GM12878 (cell line): ENCODE results near the gene ATP7A. TPM values are rescaled to one million over a fixed set of nuclear protein-coding genes. Genes with fewer than 3 reads are reported as not detected.

ENCODE experiments used
- ATAC-seq: fragments of 200-7000 bp; cut with Tn5 transposase; 3 replicates; pipeline ENCODE4 v1.9.1; 2020; ENCODE audit warnings: mild to moderate bottlenecking, moderate library complexity
- BruUV-seq: library from RNA; stranded (reverse); fragments of 400-500 nt; replicated peaks from 2 replicates; lab custom pipeline; 2021; lab: Mats Ljungman, UMichigan
- CTCF ChIA-PET: fragments of 300-600 bp; sonication (Branson Sonifier 250); formaldehyde crosslinking; extraction: SDS; loops from one replicate; lab custom pipeline; 2021; ENCODE audit warnings: inconsistent platforms; lab: Yijun Ruan, JAX
- POLR2A ChIA-PET: fragments of 350-600 bp; formaldehyde crosslinking; extraction: SDS; loops from one replicate; lab custom pipeline; 2021; ENCODE audit warnings: inconsistent platforms; lab: Charles Lee
- RAD21 ChIA-PET: fragments of 300-600 bp; sonication (Branson Sonifier 250); formaldehyde crosslinking; loops from one replicate; lab custom pipeline; 2023; ENCODE audit warnings: antibody characterized with exemption; ENCODE audit not compliant: unreplicated experiment; lab: Charles Lee
- SMC1A ChIA-PET: fragments of 300-600 bp; sonication (Branson Sonifier 250); formaldehyde crosslinking; loops from one replicate; lab custom pipeline; 2023; ENCODE audit not compliant: unreplicated experiment, uncharacterized antibody; lab: Charles Lee
- DNase-seq: peaks from one replicate; pipeline ENCODE4 v3.0.0-alpha.2; 2011; ENCODE audit warnings: low read depth, low spot score
- FAIRE-seq: peaks from 3 replicates; lab custom pipeline; 2011; peaks lifted over from hg19 to GRCh38; lab: Jason Lieb, UNC
- H2AFZ ChIP-seq: 2 replicates; pipeline ENCODE4 v1.6.0; 2011; ENCODE audit warnings: low read depth, low read length, control low read depth; ENCODE audit not compliant: control insufficient read depth
- H3K27ac ChIP-seq: 2 replicates; pipeline ENCODE4 v1.5.1; 2011; ENCODE audit warnings: control low read depth; ENCODE audit not compliant: control insufficient read depth, insufficient read depth
- H3K27me3 ChIP-seq, 2 experiments: replicated peaks in 1 of 2; 2 replicates each; pipeline versions ENCODE4 v1.6.0 to v1.6.1; 2011; ENCODE audit warnings: low read length in 1 of 2; ENCODE audit not compliant: control insufficient read depth in 2 of 2, insufficient read depth in 2 of 2
- H3K36me3 ChIP-seq, 2 experiments: 2 replicates each; pipeline ENCODE4 v1.5.1; 2011; ENCODE audit warnings: low read length in 1 of 2; ENCODE audit not compliant: control insufficient read depth in 2 of 2, insufficient read depth in 2 of 2
- H3K4me1 ChIP-seq: 2 replicates; pipeline ENCODE4 v1.6.1; 2011; ENCODE audit warnings: mild to moderate bottlenecking, low read length, moderate library complexity, mixed read lengths; ENCODE audit not compliant: control insufficient read depth, insufficient read depth
- H3K4me2 ChIP-seq: 2 replicates; pipeline ENCODE4 v1.6.0; 2011; ENCODE audit warnings: control low read depth; ENCODE audit not compliant: control insufficient read depth, insufficient read depth
- H3K4me3 ChIP-seq: fragments of 200-600 bp; sonication (generic); 2 replicates; pipeline ENCODE4 v1.5.1; 2016
- H3K79me2 ChIP-seq: 2 replicates; pipeline ENCODE4 v1.6.0; 2011; ENCODE audit warnings: low read length; ENCODE audit not compliant: control insufficient read depth, insufficient read depth
- H3K9ac ChIP-seq: 2 replicates; pipeline ENCODE4 v1.8.0; 2011; ENCODE audit warnings: low read length, control low read depth, mixed read lengths; ENCODE audit not compliant: control insufficient read depth, insufficient read depth
- H3K9me3 ChIP-seq: replicated peaks from 3 replicates; pipeline ENCODE4 v1.5.1; 2011; ENCODE audit warnings: mild to moderate bottlenecking, low read length; ENCODE audit not compliant: control insufficient read depth, insufficient read depth
- H4K20me1 ChIP-seq: 2 replicates; pipeline ENCODE4 v1.6.0; 2011; ENCODE audit not compliant: control insufficient read depth, insufficient read depth
- BCL11A ChIP-seq: IDR thresholded peaks from 2 replicates; pipeline ENCODE4 v1.6.1; 2011; ENCODE audit warnings: low read depth, low read length
- CHD4 ChIP-seq: fragments of 200-600 bp; sonication (generic); IDR thresholded peaks from 2 replicates; pipeline ENCODE4 v1.6.1; 2016; ENCODE audit warnings: mild to moderate bottlenecking
- CREB1 ChIP-seq: IDR thresholded peaks from 2 replicates; pipeline ENCODE4 v1.6.1; 2012; ENCODE audit warnings: low read depth, mild to moderate bottlenecking, inconsistent platforms
- CREM ChIP-seq: IDR thresholded peaks from 2 replicates; pipeline ENCODE4 v1.6.1; 2014; ENCODE audit warnings: antibody characterized with exemption, low read depth
- EGR1 ChIP-seq, 2 experiments: IDR thresholded peaks; 1 replicate in 1 of 2; 2 replicates in 1 of 2; pipeline ENCODE4 v1.6.1; 2011 to 2012; ENCODE audit warnings: low read depth in 2 of 2, low read length in 2 of 2, borderline replicate concordance in 1 of 2, mild to moderate bottlenecking in 1 of 2, moderate library complexity in 1 of 2
- HDAC6 ChIP-seq: fragments of 200-600 bp; sonication (generic); IDR thresholded peaks from one replicate; pipeline ENCODE4 v1.8.0; 2017; ENCODE audit warnings: antibody characterized with exemption; ENCODE audit not compliant: unreplicated experiment
- MXI1 ChIP-seq: fragments of 150-350 bp; IDR thresholded peaks from 2 replicates; pipeline ENCODE4 v1.6.1; 2011; ENCODE audit warnings: low read depth, mild to moderate bottlenecking, inconsistent platforms, low read length, improper control_type of control experiment
- PAX8 ChIP-seq: fragments of 450-650 bp; IDR thresholded peaks from 2 replicates; pipeline ENCODE4 v1.6.1; 2017; ENCODE audit warnings: mild to moderate bottlenecking, moderate library complexity
- RAD51 ChIP-seq: fragments of 450-650 bp; IDR thresholded peaks from 2 replicates; pipeline ENCODE4 v1.6.1; 2016; ENCODE audit warnings: moderate library complexity, mild to moderate bottlenecking, inconsistent platforms
- SUZ12 ChIP-seq: fragments of 200-600 bp; sonication (generic); IDR thresholded peaks from one replicate; pipeline ENCODE4 v1.6.1; 2018; ENCODE audit warnings: antibody characterized with exemption, mild to moderate bottlenecking; ENCODE audit not compliant: unreplicated experiment
- TCF7 ChIP-seq: IDR thresholded peaks from 2 replicates; pipeline ENCODE4 v1.6.1; 2014; ENCODE audit warnings: antibody characterized with exemption, borderline replicate concordance
- YBX1 ChIP-seq: fragments of 450-650 bp; IDR thresholded peaks from 2 replicates; pipeline ENCODE4 v1.6.1; 2016; ENCODE audit warnings: antibody characterized with exemption
- ZNF622 ChIP-seq: fragments of 450-650 bp; IDR thresholded peaks from 2 replicates; pipeline ENCODE4 v1.6.1; 2017; ENCODE audit warnings: mild to moderate bottlenecking, inconsistent platforms
- ZZZ3 ChIP-seq: IDR thresholded peaks from 2 replicates; pipeline ENCODE4 v1.6.1; 2011; ENCODE audit warnings: low read depth; ENCODE audit not compliant: control insufficient read depth, insufficient read length
- WGBS: methylation state at CpG from one replicate; pipeline ENCODE4 v1.1.6; 2016; ENCODE audit warnings: low lambda C conversion rate; ENCODE audit not compliant: insufficient replicate concordance, insufficient coverage; ENCODE audit errors: missing lambda C conversion rate; 5-methylcytosine and 5-hydroxymethylcytosine counted together
- in situ Hi-C: fragments of 300-500 bp; cut with MboI; formaldehyde crosslinking; loops from 9 replicates; pipeline ENCODE4 v1.14.3; 2018; ENCODE audit warnings: mixed read lengths
- intact Hi-C: fragments of 100-400 bp; cut with micrococcal nuclease; formaldehyde crosslinking; loops from one replicate; pipeline ENCODE4 v1.14.2; 2022; ENCODE audit not compliant: unreplicated experiment
- polyA plus RNA-seq, 11 experiments: library from polyadenylated mRNA; depleted of rRNA in 4 of 11; unstranded in 6 of 11; stranded (reverse) in 5 of 11; fragments of >200 nt; fragmentation: Nextera tagmentation in 4 of 11; fragmentation: Illumina TruSeq in 1 of 11; extraction: Ambion mirVana in 4 of 11; extraction: Trizol in 1 of 11; gene quantifications; 1 replicate in 1 of 11; 2 replicates in 10 of 11; pipeline versions ENCODE4 v1.2.1 to v1.2.3, GENCODE V29; 2011 to 2016; ENCODE audit warnings: inconsistent platforms in 2 of 11, missing spikeins in 2 of 11, low read depth in 1 of 11
- total RNA-seq, 4 experiments: library from RNA; depleted of rRNA in 3 of 4; stranded (reverse); fragments of >200 nt in 3 of 4; fragmentation: Illumina TruSeq in 1 of 4; extraction: Trizol in 1 of 4; gene quantifications; 2 replicates each; pipeline versions ENCODE4 v1.2.1 to v1.2.3, GENCODE V29; 2013 to 2021
- TF ChIP-seq, protein P1 (sequence below): fragments of 450-650 bp; IDR thresholded peaks from 2 replicates; pipeline ENCODE4 v1.6.1; 2017; ENCODE audit warnings: low read depth, mild to moderate bottlenecking, moderate library complexity
- TF ChIP-seq, protein P2 (sequence below): fragments of 450-650 bp; IDR thresholded peaks from 2 replicates; pipeline ENCODE4 v1.6.1; 2017; ENCODE audit warnings: mild to moderate bottlenecking, low read depth, inconsistent platforms; ENCODE audit not compliant: poor library complexity, severe bottlenecking
- TF ChIP-seq, protein P3 (sequence below): IDR thresholded peaks from 2 replicates; pipeline ENCODE4 v1.6.1; 2011; ENCODE audit warnings: borderline replicate concordance, low read depth, mild to moderate bottlenecking, moderate library complexity, mixed read lengths, low read length; ENCODE audit not compliant: insufficient read depth; ENCODE audit errors: extremely low read length

Gene ATP7A
- total and polyA plus RNA-seq, 10 of the 15 experiments (the other 5 are each of a cell fraction or from before 2014, with no cell fraction given): 2.5 to 12.0 (median 7.6) TPM

DNA sequence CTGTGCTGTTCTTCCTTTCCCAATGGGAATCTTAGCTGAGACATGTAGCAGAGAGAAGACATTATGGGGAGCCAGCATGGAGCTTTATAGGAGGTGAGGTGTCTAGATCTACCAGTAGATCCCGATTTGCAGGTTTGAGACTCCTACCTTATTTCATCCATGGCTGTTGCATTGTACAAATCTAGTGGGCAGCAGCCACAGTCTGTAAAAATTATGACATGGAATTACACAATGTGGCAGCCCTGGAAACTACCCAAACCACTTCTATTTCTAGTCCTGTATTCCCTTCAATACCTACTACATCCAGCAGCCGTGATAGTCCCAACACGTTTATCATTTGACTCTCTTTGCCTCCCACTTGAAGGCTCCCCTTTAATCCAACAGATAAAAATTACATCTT is 8.1 kb downstream of the ATP7A start:
- no peak for DNase-seq
- Histone ChIP-seq H3K4me2 (no peak overlapping the region), H3K9ac (no peak overlapping the region), H4K20me1 (no peaks in the 10 kb centered on the region)
- no peak for TF ChIP-seq BCL11A
- TF ChIP-seq, protein P1, sequence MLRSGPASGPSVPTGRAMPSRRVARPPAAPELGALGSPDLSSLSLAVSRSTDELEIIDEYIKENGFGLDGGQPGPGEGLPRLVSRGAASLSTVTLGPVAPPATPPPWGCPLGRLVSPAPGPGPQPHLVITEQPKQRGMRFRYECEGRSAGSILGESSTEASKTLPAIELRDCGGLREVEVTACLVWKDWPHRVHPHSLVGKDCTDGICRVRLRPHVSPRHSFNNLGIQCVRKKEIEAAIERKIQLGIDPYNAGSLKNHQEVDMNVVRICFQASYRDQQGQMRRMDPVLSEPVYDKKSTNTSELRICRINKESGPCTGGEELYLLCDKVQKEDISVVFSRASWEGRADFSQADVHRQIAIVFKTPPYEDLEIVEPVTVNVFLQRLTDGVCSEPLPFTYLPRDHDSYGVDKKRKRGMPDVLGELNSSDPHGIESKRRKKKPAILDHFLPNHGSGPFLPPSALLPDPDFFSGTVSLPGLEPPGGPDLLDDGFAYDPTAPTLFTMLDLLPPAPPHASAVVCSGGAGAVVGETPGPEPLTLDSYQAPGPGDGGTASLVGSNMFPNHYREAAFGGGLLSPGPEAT: no peak
- TF ChIP-seq PAX8: no peak
- TF ChIP-seq HDAC6: no peak
- TF ChIP-seq SUZ12: no peak
- no peak for TF ChIP-seq CREB1
- no peak for TF ChIP-seq CREM
- TF ChIP-seq EGR1 (IDR thresholded peaks at IDR 0.05; ENCODE audit: borderline replicate concordance in 1 of 2, low read depth in 2 of 2, low read length in 2 of 2): no peak
- no peak for TF ChIP-seq RAD51
- TF ChIP-seq, protein P2, sequence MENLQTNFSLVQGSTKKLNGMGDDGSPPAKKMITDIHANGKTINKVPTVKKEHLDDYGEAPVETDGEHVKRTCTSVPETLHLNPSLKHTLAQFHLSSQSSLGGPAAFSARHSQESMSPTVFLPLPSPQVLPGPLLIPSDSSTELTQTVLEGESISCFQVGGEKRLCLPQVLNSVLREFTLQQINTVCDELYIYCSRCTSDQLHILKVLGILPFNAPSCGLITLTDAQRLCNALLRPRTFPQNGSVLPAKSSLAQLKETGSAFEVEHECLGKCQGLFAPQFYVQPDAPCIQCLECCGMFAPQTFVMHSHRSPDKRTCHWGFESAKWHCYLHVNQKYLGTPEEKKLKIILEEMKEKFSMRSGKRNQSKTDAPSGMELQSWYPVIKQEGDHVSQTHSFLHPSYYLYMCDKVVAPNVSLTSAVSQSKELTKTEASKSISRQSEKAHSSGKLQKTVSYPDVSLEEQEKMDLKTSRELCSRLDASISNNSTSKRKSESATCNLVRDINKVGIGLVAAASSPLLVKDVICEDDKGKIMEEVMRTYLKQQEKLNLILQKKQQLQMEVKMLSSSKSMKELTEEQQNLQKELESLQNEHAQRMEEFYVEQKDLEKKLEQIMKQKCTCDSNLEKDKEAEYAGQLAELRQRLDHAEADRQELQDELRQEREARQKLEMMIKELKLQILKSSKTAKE: no peak
- TF ChIP-seq ZNF622: no peak
- no peak for TF ChIP-seq YBX1
- no peak for TF ChIP-seq CHD4
- TF ChIP-seq, protein P3, sequence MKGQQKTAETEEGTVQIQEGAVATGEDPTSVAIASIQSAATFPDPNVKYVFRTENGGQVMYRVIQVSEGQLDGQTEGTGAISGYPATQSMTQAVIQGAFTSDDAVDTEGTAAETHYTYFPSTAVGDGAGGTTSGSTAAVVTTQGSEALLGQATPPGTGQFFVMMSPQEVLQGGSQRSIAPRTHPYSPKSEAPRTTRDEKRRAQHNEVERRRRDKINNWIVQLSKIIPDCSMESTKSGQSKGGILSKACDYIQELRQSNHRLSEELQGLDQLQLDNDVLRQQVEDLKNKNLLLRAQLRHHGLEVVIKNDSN: no peak
- no peak for TF ChIP-seq TCF7
- TF ChIP-seq ZZZ3: no peak
- no peak for TF ChIP-seq MXI1
- TF ChIP-seq, all 136 proteins: peak for 0
- Histone ChIP-seq H3K9me3 (no peaks in the 10 kb centered on the region), H3K4me1 (no peaks in the 10 kb centered on the region), H2AFZ (no peak overlapping the region), H3K27me3 (no peaks in the 10 kb centered on the region), H3K27ac (peak overlapping the region; percentile 17; the same call in 1 of the 2 replicates), H3K4me3 (no peak overlapping the region), H3K79me2 (peaks cover 33% of the 10 kb centered on the region), H3K36me3 (no peaks in the 10 kb centered on the region)
- BruUV-seq: no TSS peak
- intact Hi-C loops (no loop called here), in situ Hi-C loops (no loop called here)
- ChIA-PET CTCF (interaction anchor here (0.9 to 4.6 kb wide), 3 partner anchors 20 to 111 kb away, joined by 3 to 22 read pairs (median 3); partner anchors contain the start of gene COX7B), POLR2A (interaction anchor here (0.7 to 1.0 kb wide), 2 partner anchors 25 to 146 kb away, joined by 4 to 5 read pairs; no protein-coding TSS in a partner anchor), RAD21 (interaction anchor here (0.6 to 2.5 kb wide), 5 partner anchors 19 to 174 kb away, joined by 3 to 12 read pairs (median 6); partner anchors contain the start of gene COX7B), SMC1A (interaction anchor here (0.6 to 2.0 kb wide), 6 partner anchors 8 to 443 kb away, joined by 3 to 9 read pairs (median 5); partner anchors contain the start of genes ATP7A and COX7B)
- ATAC-seq (peak; percentile 7; the same call in 2 of the 3 replicates), FAIRE-seq (no peak)
- 31% methylated on average over 3 of the region's 3 CpGs for WGBS
